ENCODE data around the gene ESPNL.
"Not testable (repeated sequence)": the region's sequence is repeated elsewhere in the genome, so short reads cannot be mapped to it uniquely, and the experiment has no call there.

ESPNL gene

GRCh38 chr2:238100049-238100820 lies at the start of gene ESPNL:
Gene ESPNL (plus strand): TSS chr2:238100340. CDS start chr2:238100420, 80 bp downstream.
- in situ Hi-C loops (cut with MboI; ENCODE audit: low sequenced_read_pairs) = no loop called here

- in situ Hi-C loops (cut with MboI; ENCODE audit: low sequenced_read_pairs) = no loop called here
Observed at GRCh38 chr2:238053191-238053776, 46.9 kb upstream of the ESPNL start.

GRCh38 chr2:238055841-238056240 lies 44.3 kb upstream of the ESPNL start:
- in situ Hi-C loops (cut with MboI; ENCODE audit: low sequenced_read_pairs) = no loop called here

GRCh38 chr2:238057696-238058575 lies 42.2 kb upstream of the ESPNL start:
- in situ Hi-C loops (cut with MboI; ENCODE audit: low sequenced_read_pairs) = not testable (repeated sequence)

- in situ Hi-C loops (cut with MboI; ENCODE audit: low sequenced_read_pairs) = no loop called here
Observed at GRCh38 chr2:238059505-238059904, 40.6 kb upstream of the ESPNL start.

GRCh38 chr2:238060096-238060541 lies 40.0 kb upstream of the ESPNL start:
- in situ Hi-C loops (cut with MboI; ENCODE audit: low sequenced_read_pairs) = no loop called here

- in situ Hi-C loops (cut with MboI; ENCODE audit: low sequenced_read_pairs) = no loop called here
Observed at GRCh38 chr2:238060542-238061314, 39.4 kb upstream of the ESPNL start, which contains the start of gene SCLY. Gene SCLY (plus strand): TSS chr2:238061001. CDS start chr2:238061055, 54 bp downstream.

GRCh38 chr2:238061315-238062202 lies 38.6 kb upstream of the ESPNL start:
- in situ Hi-C loops (cut with MboI; ENCODE audit: low sequenced_read_pairs) = no loop called here

- in situ Hi-C loops (cut with MboI; ENCODE audit: low sequenced_read_pairs) = no loop called here
Observed at GRCh38 chr2:238063414-238064189, 36.5 kb upstream of the ESPNL start.

- in situ Hi-C loops (cut with MboI; ENCODE audit: low sequenced_read_pairs) = no loop called here
Observed at GRCh38 chr2:238064376-238064775, 35.8 kb upstream of the ESPNL start.

GRCh38 chr2:238065071-238065846 lies 34.9 kb upstream of the ESPNL start:
- in situ Hi-C loops (cut with MboI; ENCODE audit: low sequenced_read_pairs) = no loop called here

GRCh38 chr2:238066218-238066617 lies 33.9 kb upstream of the ESPNL start:
- in situ Hi-C loops (cut with MboI; ENCODE audit: low sequenced_read_pairs) = no loop called here

- in situ Hi-C loops (cut with MboI; ENCODE audit: low sequenced_read_pairs) = not testable (repeated sequence)
Observed at GRCh38 chr2:238066718-238067117, 33.4 kb upstream of the ESPNL start.

GRCh38 chr2:238067939-238068338 lies 32.2 kb upstream of the ESPNL start:
- in situ Hi-C loops (cut with MboI; ENCODE audit: low sequenced_read_pairs) = no loop called here

- in situ Hi-C loops (cut with MboI; ENCODE audit: low sequenced_read_pairs) = no loop called here
Observed at GRCh38 chr2:238069021-238069709, 31.0 kb upstream of the ESPNL start.

- in situ Hi-C loops (cut with MboI; ENCODE audit: low sequenced_read_pairs) = no loop called here
Observed at GRCh38 chr2:238069877-238070276, 30.3 kb upstream of the ESPNL start.

GRCh38 chr2:238075397-238075796 lies 24.7 kb upstream of the ESPNL start:
- in situ Hi-C loops (cut with MboI; ENCODE audit: low sequenced_read_pairs) = no loop called here

All from hTERT RPE-1 (cell line).